Neural progenitor cell (in vitro differentiated cells): Measurements from ENCODE around the gene MAT1A.

Experiments used
- EZH2 ChIP-seq: fragments of 200-600 bp; sonication (generic); IDR thresholded peaks from 2 replicates; pipeline ENCODE4 v1.6.1; 2017; ENCODE audit warnings: antibody characterized with exemption, mild to moderate bottlenecking, moderate library complexity
- EZH2phosphoT487 ChIP-seq: fragments of 200-600 bp; sonication (generic); IDR thresholded peaks from 2 replicates; pipeline ENCODE4 v1.6.1; 2017; ENCODE audit warnings: antibody characterized with exemption
- TF ChIP-seq, protein P1 (sequence below): fragments of 200-600 bp; sonication (generic); IDR thresholded peaks from 2 replicates; pipeline ENCODE4 v1.5.1; 2017; ENCODE audit warnings: antibody characterized with exemption, mild to moderate bottlenecking

DNA sequence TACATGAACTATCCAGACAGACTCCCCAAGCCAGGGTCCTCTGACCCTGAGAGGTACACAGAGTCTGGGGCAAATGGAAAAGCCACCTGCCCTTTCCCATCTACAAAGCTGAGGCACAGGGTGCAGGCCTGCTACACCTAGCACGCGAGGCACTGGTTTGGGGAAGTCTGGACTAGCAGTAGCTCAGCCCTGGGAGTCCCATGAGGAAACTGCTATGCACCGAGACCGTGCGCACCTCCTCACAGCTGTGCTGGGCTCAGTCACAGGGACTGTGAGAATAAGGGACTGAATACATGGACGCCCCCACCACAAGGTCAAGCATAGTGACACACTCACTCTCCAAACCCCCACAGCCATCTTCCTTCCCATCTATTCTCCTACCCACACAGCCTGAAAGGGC is 8.2 kb downstream of the MAT1A start:
- TF ChIP-seq, protein P1, sequence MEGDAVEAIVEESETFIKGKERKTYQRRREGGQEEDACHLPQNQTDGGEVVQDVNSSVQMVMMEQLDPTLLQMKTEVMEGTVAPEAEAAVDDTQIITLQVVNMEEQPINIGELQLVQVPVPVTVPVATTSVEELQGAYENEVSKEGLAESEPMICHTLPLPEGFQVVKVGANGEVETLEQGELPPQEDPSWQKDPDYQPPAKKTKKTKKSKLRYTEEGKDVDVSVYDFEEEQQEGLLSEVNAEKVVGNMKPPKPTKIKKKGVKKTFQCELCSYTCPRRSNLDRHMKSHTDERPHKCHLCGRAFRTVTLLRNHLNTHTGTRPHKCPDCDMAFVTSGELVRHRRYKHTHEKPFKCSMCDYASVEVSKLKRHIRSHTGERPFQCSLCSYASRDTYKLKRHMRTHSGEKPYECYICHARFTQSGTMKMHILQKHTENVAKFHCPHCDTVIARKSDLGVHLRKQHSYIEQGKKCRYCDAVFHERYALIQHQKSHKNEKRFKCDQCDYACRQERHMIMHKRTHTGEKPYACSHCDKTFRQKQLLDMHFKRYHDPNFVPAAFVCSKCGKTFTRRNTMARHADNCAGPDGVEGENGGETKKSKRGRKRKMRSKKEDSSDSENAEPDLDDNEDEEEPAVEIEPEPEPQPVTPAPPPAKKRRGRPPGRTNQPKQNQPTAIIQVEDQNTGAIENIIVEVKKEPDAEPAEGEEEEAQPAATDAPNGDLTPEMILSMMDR, result no peak
- TF ChIP-seq EZH2 (no peak), EZH2phosphoT487 (no peak)
